Putamen (tissue), 1 donor: ENCODE results near the gene CNOT9.

ENCODE experiments used
- DNase-seq: peaks from one replicate; pipeline ENCODE4 v3.0.0-alpha.2; 2016; ENCODE audit warnings: low spot score

The CNOT9 gene

DNA sequence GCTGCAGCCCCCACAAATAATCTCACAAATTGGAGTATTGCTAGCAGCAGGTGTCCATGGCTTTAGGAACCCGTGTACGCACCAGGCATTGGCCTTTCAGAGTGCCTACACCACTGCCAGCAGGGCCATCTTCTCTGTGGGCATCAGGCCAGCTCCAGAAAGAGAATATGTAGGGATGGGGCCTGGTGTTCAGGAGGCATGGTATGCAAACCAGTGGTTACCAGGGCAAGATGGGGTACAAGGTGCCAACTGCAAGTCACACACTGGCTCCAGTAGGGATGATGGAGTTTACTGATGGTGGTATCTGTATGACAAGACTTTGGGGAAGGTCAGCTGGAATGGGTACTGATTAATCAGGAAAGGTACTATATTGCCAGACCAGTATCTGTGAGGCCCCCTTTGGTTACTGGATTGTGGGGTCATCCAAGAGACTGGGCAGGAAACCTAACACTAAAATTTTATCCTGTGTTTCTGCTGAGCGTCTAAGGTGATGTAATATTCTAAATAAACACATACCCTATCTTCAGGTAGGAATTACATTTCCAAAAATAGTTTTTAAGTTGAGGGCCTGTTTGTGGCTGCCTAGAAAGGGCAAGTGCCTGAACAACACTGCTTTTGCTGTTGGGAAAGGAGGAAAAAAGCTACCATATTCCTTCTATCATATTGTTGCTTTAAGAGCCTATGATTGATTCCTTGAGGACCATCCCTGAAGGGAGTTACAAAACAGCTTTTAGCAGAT lies 9.0 kb downstream of the CNOT9 start:
- DNase-seq: no peak

DNA sequence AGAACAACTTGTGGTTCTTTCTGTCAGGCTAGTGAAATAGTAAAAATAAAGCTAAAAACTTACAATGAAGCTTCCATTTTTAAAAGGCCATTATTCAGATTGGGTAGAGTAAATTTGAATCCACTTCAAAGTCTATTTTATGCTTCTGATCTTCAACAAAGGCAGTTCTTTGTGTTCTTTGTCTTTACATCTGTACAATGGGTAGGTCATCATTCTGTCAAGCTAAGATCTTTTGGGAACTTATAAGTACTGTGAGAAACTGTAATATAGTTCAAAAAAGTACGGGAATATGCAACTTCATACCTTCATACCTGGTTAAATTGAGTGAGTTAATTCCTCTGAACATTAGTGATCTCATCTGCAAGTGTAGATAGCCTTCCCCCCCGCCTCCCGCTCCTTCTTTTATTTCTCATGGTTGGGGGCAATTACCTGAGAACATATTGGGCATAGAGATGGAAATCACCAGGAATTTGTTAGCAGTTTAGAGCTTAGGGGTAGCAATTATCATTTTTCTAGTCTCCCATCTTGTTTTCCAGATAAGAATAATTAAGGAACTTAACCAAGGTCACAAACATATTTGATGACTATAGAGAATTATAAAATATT lies 9.7 kb downstream of the CNOT9 start:
- DNase-seq: no peak

GRCh38 chr2:218582076-218582475 lies 13.4 kb downstream of the CNOT9 start:
- DNase-seq: no peak

- no peak for DNase-seq
Observed at GRCh38 chr2:218583983-218584850, 15.6 kb downstream of the CNOT9 start.

DNA sequence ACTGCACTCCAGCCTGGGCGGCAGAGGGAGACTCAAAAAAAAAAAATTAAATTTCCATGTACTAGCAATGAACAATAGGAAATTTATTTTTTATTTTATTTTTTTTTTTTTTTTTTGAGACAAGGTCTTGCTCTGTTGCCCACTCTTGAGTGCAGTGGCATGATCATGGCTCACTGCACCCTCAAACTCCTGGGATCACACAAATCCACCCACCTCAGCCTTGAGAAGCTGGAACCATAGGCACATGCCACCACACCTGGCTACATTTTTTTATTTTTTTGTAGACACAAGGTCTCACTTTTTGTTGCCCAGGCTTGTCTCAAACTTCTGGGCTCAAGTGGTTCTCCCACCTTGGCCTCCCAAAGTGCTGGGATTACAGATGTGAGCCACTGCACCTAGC lies 16.9 kb downstream of the CNOT9 start:
- no peak for DNase-seq

DNA sequence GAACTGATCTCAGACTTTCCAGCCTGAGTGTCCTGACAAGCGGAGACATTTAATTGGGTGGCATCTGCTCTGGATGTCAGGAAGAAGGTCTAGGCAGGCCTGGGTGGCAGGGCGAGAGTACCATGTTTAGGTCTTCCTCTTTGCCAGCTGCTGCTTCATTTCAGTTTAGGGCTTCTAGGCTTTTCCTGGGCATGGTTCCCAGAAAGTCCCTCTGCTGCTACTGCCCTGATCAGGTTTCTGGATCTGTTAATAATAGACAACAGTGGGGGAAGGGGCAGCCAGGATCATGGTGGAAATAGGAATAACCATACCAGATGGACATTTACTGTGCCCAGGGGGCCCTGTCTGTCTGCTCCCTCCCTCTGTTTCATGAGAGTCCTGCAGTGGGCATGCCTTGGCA lies 36.8 kb downstream of the CNOT9 start:
- no peak for DNase-seq

DNA sequence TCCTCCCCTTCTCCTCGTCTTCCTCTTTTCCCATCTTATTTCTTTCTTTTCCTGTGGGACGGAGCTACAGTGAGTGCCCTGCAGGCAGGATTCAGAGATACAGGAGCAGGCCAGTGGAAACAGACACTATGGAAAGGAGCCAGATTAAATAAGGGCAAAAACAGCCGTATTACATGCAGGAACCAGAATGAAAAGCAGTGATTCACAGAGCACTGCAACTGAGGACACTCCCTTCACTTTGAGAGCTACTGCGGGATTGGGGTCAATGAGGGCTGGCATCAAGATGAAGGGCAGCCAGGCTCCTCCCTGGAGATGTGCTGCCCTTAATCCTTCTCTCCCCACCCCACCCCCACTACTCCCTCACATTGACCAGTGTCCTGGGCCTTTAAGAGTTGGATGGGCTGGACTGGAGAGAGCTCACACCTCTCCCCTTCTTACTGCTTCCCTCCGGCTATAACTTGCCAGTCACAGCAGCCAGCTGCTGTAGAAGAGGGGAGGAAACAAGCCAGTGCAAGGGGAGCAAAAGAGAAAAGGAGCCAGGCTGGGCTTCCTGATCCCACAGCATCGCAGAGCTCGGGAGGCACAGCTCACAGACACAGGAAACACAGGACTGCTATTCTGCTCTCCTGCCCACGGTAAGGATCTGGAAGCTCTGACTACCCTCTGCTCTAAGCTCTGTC lies 38.9 kb downstream of the CNOT9 start, which contains the start of gene PLCD4:
TSS of gene PLCD4 (plus strand) at position 464 of the 680 bp plus-strand sequence. CDS start 7,841 bp downstream, outside the sequence.
- no peak for DNase-seq

- no peak for DNase-seq
Observed at GRCh38 chr2:218615868-218616315, 47.3 kb downstream of the CNOT9 start.

DNA sequence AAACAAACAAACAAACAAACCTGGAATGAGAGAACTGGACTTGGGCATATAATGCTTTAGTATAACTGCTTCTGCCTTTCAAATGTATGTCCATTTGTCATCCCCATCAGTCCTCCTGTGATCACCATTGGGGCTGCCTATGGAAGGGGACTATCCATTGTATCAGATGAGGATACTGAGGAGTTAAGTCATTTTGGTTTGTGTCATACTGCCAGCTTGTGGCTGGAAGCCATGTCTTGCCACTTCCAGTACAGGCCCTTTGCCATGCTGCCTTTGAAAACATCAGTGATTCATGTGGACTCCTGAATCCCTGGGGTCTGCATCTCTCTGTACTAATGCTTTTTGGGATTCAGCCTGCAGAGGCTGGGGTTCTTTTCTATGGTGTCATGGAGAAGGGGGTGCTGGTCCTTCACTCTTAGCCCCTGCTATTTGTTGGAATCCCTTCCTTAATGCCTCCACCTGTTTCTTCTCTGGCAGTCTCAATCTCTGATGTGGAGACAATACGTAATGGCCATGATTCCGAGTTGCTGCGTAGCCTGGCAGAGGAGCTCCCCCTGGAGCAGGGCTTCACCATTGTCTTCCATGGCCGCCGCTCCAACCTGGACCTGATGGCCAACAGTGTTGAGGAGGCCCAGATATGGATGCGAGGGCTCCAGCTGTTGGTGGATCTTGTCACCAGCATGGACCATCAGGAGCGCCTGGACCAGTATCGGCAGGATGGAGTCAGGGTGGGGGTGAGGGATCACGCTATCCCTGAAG lies 49.6 kb downstream of the CNOT9 start:
- no peak for DNase-seq

- DNase-seq: no peak
Observed at GRCh38 chr2:218621007-218621406, 52.4 kb downstream of the CNOT9 start.

GRCh38 chr2:218622606-218623365 lies 54.1 kb downstream of the CNOT9 start:
- DNase-seq: no peak

DNA sequence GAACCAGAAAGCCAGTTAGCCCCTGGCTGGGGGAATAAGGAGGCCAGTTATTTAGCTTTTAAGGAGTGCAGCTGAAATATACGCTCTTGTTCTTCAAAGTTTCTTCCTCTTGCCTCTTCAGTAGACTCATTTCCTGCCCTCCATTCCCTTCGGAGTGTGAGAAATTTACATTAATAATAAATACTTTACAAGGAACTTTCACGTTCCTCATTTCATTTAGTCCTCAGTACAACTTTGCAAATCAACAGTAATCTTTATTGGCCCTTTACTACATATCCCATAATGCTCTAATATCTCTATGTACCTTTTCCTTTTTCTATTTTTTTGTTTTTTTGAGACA lies 54.7 kb downstream of the CNOT9 start:
- DNase-seq: no peak

DNA sequence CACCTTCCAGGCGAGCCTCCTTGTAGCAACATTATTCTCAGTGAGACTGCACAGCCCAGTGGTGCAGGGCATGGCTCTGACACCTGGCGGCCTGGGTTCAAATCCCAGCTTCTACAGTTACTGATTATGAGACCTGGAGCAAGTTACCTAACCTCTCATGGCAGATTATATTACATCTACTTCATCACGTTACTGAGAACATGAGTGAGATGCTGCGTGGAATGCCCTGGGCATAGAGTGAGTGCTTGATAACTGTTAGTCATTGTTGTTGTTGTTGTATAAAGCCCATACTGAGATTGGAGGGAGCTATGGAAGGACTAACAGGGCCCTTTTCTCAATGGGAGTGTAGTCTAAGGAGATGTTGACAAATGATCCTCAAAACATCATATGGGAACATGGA lies 57.7 kb downstream of the CNOT9 start:
- no peak for DNase-seq

DNA sequence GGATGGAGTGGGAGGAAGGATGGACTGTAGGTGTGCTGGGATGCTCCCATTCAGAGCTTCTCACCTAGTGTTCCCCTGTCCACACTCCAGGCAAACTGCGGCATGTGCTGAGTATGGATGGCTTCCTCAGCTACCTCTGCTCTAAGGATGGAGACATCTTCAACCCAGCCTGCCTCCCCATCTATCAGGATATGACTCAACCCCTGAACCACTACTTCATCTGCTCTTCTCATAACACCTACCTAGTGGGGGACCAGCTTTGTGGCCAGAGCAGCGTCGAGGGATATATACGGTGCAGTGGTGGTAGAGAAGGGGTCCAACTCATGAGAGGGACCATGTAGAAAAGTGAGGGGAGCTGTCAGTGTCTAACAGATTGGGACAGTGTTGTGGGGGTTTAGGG lies 59.3 kb downstream of the CNOT9 start:
- no peak for DNase-seq

GRCh38 chr2:218631837-218632236 lies 63.2 kb downstream of the CNOT9 start:
- DNase-seq: no peak

GRCh38 chr2:218635719-218636118 lies 67.1 kb downstream of the CNOT9 start:
- no peak for DNase-seq

DNA sequence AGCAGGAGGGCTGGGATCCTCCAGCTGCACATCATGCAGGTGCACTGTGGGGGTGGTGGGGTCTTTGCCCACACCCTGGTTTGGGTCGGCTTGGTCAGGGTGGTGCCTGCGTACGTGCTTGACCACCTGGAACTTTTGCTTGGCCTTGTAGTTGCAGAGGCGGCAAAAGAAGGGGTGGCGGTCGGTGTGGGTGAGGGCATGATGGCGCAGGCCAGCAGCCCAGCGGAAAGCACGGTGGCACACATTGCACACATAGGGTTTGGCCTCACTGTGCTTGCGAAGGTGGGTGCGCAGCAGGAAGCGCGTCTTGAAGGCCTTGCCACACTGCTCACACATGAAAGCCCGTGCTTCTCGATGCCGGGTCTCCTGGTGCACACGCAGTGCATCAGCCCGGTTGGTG lies 69.7 kb downstream of the CNOT9 start:
- no peak for DNase-seq

- no peak for DNase-seq
Observed at GRCh38 chr2:218642121-218642656, 73.5 kb downstream of the CNOT9 start.

DNA sequence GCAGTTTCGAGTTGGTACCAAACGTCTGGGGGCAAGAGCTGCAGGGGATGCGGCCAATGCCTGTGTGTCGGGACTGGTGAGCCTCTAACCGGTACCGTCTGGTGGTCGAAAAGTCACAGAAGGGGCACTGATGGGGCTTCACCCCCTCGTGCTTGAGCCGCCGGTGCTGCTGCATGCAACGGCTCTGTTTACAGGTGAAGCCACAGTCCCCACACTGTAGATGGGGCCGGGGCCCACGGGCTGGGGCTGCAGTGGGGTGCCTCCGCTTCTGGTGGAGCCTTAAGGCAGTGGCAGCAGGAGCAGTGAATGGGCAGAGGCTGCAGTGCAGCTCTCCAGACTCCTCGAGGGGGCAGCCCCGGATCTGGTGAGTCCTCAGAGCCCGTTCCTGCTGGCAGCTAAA lies 74.1 kb downstream of the CNOT9 start:
- DNase-seq: no peak

GRCh38 chr2:218643751-218644310 lies 75.2 kb downstream of the CNOT9 start:
- DNase-seq: no peak
